ENCODE measurements around the gene DGKD.

DGKD gene

GRCh38 chr2:233480490-233481202 lies 126.4 kb downstream of the DGKD start:
- DNase-seq = no peak

GRCh38 chr2:233481368-233482142 lies 127.3 kb downstream of the DGKD start:
- DNase-seq = no peak

- DNase-seq = no peak
Observed at GRCh38 chr2:233482616-233483015, 128.3 kb downstream of the DGKD start.

- no peak for DNase-seq
Observed at GRCh38 chr2:233485726-233486125, 131.4 kb downstream of the DGKD start.

- no peak for DNase-seq
Observed at GRCh38 chr2:233486357-233486756, 132.1 kb downstream of the DGKD start.

- no peak for DNase-seq
Observed at GRCh38 chr2:233486778-233487552, 132.7 kb downstream of the DGKD start.

- DNase-seq = no peak
Observed at GRCh38 chr2:233487748-233488345, 133.6 kb downstream of the DGKD start.

- DNase-seq = no peak
Observed at GRCh38 chr2:233489143-233489542, 134.8 kb downstream of the DGKD start.

GRCh38 chr2:233489666-233490065 lies 135.4 kb downstream of the DGKD start:
- no peak for DNase-seq

GRCh38 chr2:233490831-233491230 lies 136.5 kb downstream of the DGKD start:
- no peak for DNase-seq

GRCh38 chr2:233491326-233491725 lies 137.0 kb downstream of the DGKD start:
- no peak for DNase-seq

- DNase-seq = no peak
Observed at GRCh38 chr2:233492078-233492477, 137.8 kb downstream of the DGKD start.

GRCh38 chr2:233492751-233493150 lies 138.5 kb downstream of the DGKD start:
- DNase-seq = no peak

GRCh38 chr2:233495503-233496496 lies 141.5 kb downstream of the DGKD start:
- DNase-seq = no peak

GRCh38 chr2:233497692-233498091 lies 143.4 kb downstream of the DGKD start:
- DNase-seq = no peak

- no peak for DNase-seq
Observed at GRCh38 chr2:233498126-233498525, 143.8 kb downstream of the DGKD start.

GRCh38 chr2:233499928-233500327 lies 145.6 kb downstream of the DGKD start:
- no peak for DNase-seq

- no peak for DNase-seq
Observed at GRCh38 chr2:233501198-233502076, 147.1 kb downstream of the DGKD start.

GRCh38 chr2:233503481-233503880 lies 149.2 kb downstream of the DGKD start:
- no peak for DNase-seq

- DNase-seq = no peak
Observed at GRCh38 chr2:233503947-233504637, 149.8 kb downstream of the DGKD start.
